HG03039 (cell line): ENCODE measurements around the gene FAM167B.

Experiments
- ATAC-seq: cut with Tn5 transposase; IDR thresholded peaks from one replicate; pipeline ENCODE4 v1.9.1; 2021; ENCODE audit warnings: mild to moderate bottlenecking, moderate library complexity; ENCODE audit not compliant: unreplicated experiment

FAM167B gene

GRCh38 chr1:32246888-32247273 lies at the start of gene FAM167B:
Gene FAM167B, plus strand, starts transcription at chr1:32247222. Its CDS starts 200 bp downstream, at chr1:32247422.
- no peak for ATAC-seq

GRCh38 chr1:32197837-32198236 lies 49.2 kb upstream of the FAM167B start:
- ATAC-seq: no peak

- no peak for ATAC-seq
Observed at GRCh38 chr1:32198237-32199042, 48.6 kb upstream of the FAM167B start.

- no peak for ATAC-seq
Observed at GRCh38 chr1:32199043-32199716, 47.8 kb upstream of the FAM167B start.

GRCh38 chr1:32199717-32200072 lies 47.3 kb upstream of the FAM167B start:
- ATAC-seq: no peak

- ATAC-seq: no peak
Observed at GRCh38 chr1:32200226-32201010, 46.6 kb upstream of the FAM167B start, which contains the start of gene CCDC28B. Gene CCDC28B, plus strand, starts transcription at chr1:32200595. Its CDS starts 1,341 bp downstream, at chr1:32201936.

- no peak for ATAC-seq
Observed at GRCh38 chr1:32201011-32201855, 45.8 kb upstream of the FAM167B start.

- no peak for ATAC-seq
Observed at GRCh38 chr1:32204943-32205361, 42.1 kb upstream of the FAM167B start.

GRCh38 chr1:32205401-32206370 lies 41.3 kb upstream of the FAM167B start, which contains the start of gene IQCC:
Gene IQCC, plus strand, starts transcription at chr1:32205671. Its CDS starts 11 bp downstream, at chr1:32205682.
- no peak for ATAC-seq

- ATAC-seq: no peak
Observed at GRCh38 chr1:32208469-32208868, 38.6 kb upstream of the FAM167B start.

- ATAC-seq: no peak
Observed at GRCh38 chr1:32208891-32209328, 38.1 kb upstream of the FAM167B start, which contains the start of gene DCDC2B. Gene DCDC2B, plus strand, starts transcription at chr1:32209089. Its CDS starts 5 bp downstream, at chr1:32209094.

GRCh38 chr1:32215629-32216480 lies 31.2 kb upstream of the FAM167B start:
- no peak for ATAC-seq

GRCh38 chr1:32216566-32216965 lies 30.5 kb upstream of the FAM167B start:
- no peak for ATAC-seq

GRCh38 chr1:32219022-32219421 lies 28.0 kb upstream of the FAM167B start:
- ATAC-seq: no peak

GRCh38 chr1:32220746-32221580 lies 26.1 kb upstream of the FAM167B start:
- no peak for ATAC-seq

- ATAC-seq: no peak
Observed at GRCh38 chr1:32221581-32221979, 25.4 kb upstream of the FAM167B start.
